Upper lobe of left lung (tissue), 4 donors: ENCODE measurements around the gene SARS1.

Experiments used
- EP300 ChIP-seq, 4 donors: sonication (generic); formaldehyde crosslinking; IDR thresholded peaks; one replicate each; pipeline ENCODE4 v1.5.1; 2017; ENCODE audit warnings: antibody characterized with exemption in 4 of 4, control low read depth in 2 of 4
- POLR2A ChIP-seq, 4 donors: fragments of 450-650 bp; IDR thresholded peaks; one replicate each; pipeline ENCODE4 v1.5.1; 2016 to 2017; ENCODE audit warnings: antibody characterized with exemption in 4 of 4, mild to moderate bottlenecking in 2 of 4
- POLR2AphosphoS5 ChIP-seq, 2 donors: sonication (generic); formaldehyde crosslinking; IDR thresholded peaks; one replicate each; pipeline ENCODE4 v1.5.1; 2017; ENCODE audit warnings: antibody characterized with exemption in 2 of 2
- TF ChIP-seq, protein P1 (sequence below), 6 experiments: fragments of 450-650 bp in 4 of 6; fragments of 200-600 bp in 2 of 6; sonication (generic) in 2 of 6; IDR thresholded peaks; one replicate each; pipeline ENCODE4 v1.5.1; 2016 to 2019; ENCODE audit warnings: antibody characterized with exemption in 6 of 6

DNA sequence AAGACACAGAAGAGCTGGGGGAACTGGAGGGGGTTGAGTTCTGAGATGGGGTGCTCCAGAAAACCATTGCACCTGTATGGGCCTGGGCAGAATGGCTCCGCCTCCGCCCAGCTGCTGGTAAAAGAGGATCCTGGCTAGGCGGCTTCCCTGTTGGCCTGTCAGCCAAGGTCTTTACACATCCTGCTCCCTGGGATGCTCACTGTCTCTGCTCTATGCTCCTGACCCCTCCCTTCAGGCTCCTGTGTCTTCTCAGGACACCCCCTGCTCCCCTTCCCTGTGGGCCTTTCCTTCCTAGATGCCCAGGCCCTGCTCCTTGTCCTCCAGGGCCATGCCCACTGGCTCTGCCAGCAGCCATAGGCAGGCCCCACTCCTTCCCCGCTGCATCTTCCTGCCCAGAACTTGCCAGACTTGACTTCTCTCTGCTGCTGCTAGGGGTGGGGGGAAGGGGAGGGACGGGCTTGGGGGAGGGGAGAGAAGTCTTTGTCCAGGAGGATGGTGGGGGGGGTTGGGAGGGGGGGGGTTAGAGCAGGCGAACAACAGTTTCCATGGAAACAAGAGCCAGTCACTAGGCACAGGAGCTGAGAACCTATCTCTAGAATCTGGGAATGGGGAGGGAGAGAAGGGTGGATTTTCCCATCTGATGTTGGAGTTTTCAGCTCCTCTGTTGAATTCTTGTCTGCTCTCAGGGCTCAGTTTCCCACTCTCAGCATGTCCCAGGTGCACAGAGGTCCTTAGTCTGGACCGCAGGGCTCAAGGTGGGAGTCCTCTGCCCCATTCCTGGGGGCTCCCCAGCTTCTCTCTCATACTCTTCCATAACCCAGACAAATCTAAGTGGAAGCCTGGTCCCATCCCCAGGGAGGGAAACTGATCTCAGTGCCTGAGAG is 46.2 kb downstream of the SARS1 start:
- TF ChIP-seq, protein P1, sequence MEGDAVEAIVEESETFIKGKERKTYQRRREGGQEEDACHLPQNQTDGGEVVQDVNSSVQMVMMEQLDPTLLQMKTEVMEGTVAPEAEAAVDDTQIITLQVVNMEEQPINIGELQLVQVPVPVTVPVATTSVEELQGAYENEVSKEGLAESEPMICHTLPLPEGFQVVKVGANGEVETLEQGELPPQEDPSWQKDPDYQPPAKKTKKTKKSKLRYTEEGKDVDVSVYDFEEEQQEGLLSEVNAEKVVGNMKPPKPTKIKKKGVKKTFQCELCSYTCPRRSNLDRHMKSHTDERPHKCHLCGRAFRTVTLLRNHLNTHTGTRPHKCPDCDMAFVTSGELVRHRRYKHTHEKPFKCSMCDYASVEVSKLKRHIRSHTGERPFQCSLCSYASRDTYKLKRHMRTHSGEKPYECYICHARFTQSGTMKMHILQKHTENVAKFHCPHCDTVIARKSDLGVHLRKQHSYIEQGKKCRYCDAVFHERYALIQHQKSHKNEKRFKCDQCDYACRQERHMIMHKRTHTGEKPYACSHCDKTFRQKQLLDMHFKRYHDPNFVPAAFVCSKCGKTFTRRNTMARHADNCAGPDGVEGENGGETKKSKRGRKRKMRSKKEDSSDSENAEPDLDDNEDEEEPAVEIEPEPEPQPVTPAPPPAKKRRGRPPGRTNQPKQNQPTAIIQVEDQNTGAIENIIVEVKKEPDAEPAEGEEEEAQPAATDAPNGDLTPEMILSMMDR (IDR thresholded peaks at IDR 0.05), result no peak
- TF ChIP-seq POLR2AphosphoS5 (IDR thresholded peaks at IDR 0.05) (no peak), POLR2A (IDR thresholded peaks at IDR 0.05) (no peak), EP300 (IDR thresholded peaks at IDR 0.05) (no peak)
